HCT116 (cell line): Measurements from ENCODE around the gene WWOX. TPM values are rescaled to one million over a fixed set of nuclear protein-coding genes. Genes with fewer than 3 reads are reported as not detected.

Experiments
- ATAC-seq: fragments of 200-7000 bp; cut with Tn5 transposase; 2 replicates; pipeline ENCODE4 v1.9.1; 2020; ENCODE audit warnings: mild to moderate bottlenecking, moderate library complexity
- BruUV-seq: library from RNA; stranded (reverse); fragments of 400-500 nt; replicated peaks from 2 replicates; lab custom pipeline; 2021; lab: Mats Ljungman, UMichigan
- CTCF ChIA-PET: fragments of 300-600 bp; sonication (Branson Sonifier 250); formaldehyde crosslinking; loops from one replicate; lab custom pipeline; 2021; ENCODE audit warnings: antibody characterized with exemption; lab: Charles Lee
- POLR2A ChIA-PET: fragments of 300-600, 350-600 bp; sonication (Branson Sonifier 250); formaldehyde crosslinking; loops from one replicate; lab custom pipeline; 2021; ENCODE audit warnings: antibody characterized with exemption; lab: Charles Lee
- RAD21 ChIA-PET, 2 experiments: fragments of 300-600 bp; sonication (Branson Sonifier 250); formaldehyde crosslinking; loops; one replicate each; lab custom pipeline; 2023; ENCODE audit warnings: low total read pairs in 2 of 2; ENCODE audit not compliant: uncharacterized antibody in 2 of 2, unreplicated experiment in 2 of 2, low non-redundant PET in 1 of 2; lab: Charles Lee
- DNase-seq: peaks from one replicate; pipeline ENCODE4 v3.0.0-alpha.2; 2010; ENCODE audit warnings: low read depth, low spot score
- H2AFZ ChIP-seq: fragments of 200-600 bp; shearing (Covaris generic), sonication (generic); 2 replicates; pipeline ENCODE4 v1.6.1; 2017; ENCODE audit warnings: low read depth, mixed run types, mixed read lengths, antibody characterized with exemption, low read length; ENCODE audit not compliant: poor library complexity, severe bottlenecking
- H3K27ac ChIP-seq: 2 replicates; pipeline ENCODE4 v1.5.1; 2012; ENCODE audit warnings: low read depth, low read length
- H3K27me3 ChIP-seq: fragments of 200-600 bp; sonication (generic); 2 replicates; pipeline ENCODE4 v1.6.1; 2016; ENCODE audit warnings: mixed run types, low read length, mixed read lengths; ENCODE audit not compliant: insufficient read depth
- H3K36me3 ChIP-seq, 2 experiments: fragments of 200-500 bp in 1 of 2; fragments of 200-600 bp in 1 of 2; sonication (Bioruptor generic) in 1 of 2; sonication (generic) in 1 of 2; 2 replicates each; pipeline versions ENCODE4 v1.5.1 to v1.6.1; 2014 to 2016; ENCODE audit warnings: low read length in 2 of 2, inconsistent platforms in 1 of 2, mixed read lengths in 1 of 2, mixed run types in 1 of 2; ENCODE audit not compliant: insufficient read depth in 2 of 2, control insufficient read depth in 1 of 2
- H3K4me1 ChIP-seq, 2 experiments: fragments of 200-600 bp in 1 of 2; sonication (generic) in 1 of 2; 2 replicates each; pipeline versions ENCODE4 v1.5.1 to v1.6.1; 2012 to 2017; ENCODE audit warnings: low read length in 2 of 2, inconsistent platforms in 1 of 2, mild to moderate bottlenecking in 1 of 2, mixed read lengths in 1 of 2, mixed run types in 1 of 2, moderate library complexity in 1 of 2; ENCODE audit not compliant: insufficient read depth in 2 of 2, control insufficient read depth in 1 of 2
- H3K4me2 ChIP-seq: fragments of 200-600 bp; sonication (generic); 2 replicates; pipeline ENCODE4 v1.6.1; 2017; ENCODE audit warnings: mixed run types, low read length, mixed read lengths
- H3K4me3 ChIP-seq, 2 experiments: fragments of 200-600 bp in 1 of 2; sonication (generic) in 1 of 2; replicated peaks in 1 of 2; 2 replicates each; pipeline ENCODE4 v1.5.1; 2011 to 2016; ENCODE audit warnings: low read length in 2 of 2, control low read depth in 1 of 2, low read depth in 1 of 2, mild to moderate bottlenecking in 1 of 2, mixed read lengths in 1 of 2, mixed run types in 1 of 2
- H3K79me2 ChIP-seq: fragments of 200-600 bp; sonication (generic); 2 replicates; pipeline ENCODE4 v1.6.1; 2017; ENCODE audit warnings: mild to moderate bottlenecking, mixed run types, low read length, moderate library complexity, mixed read lengths; ENCODE audit not compliant: insufficient read depth
- H3K9ac ChIP-seq: fragments of 200-600 bp; sonication (generic); 2 replicates; pipeline ENCODE4 v1.6.1; 2016; ENCODE audit warnings: low read length, mixed read lengths
- H3K9me2 ChIP-seq: fragments of 200-600 bp; sonication (generic), shearing (Covaris generic); 2 replicates; pipeline ENCODE4 v1.6.1; 2017; ENCODE audit warnings: mixed run types, mild to moderate bottlenecking, moderate library complexity; ENCODE audit not compliant: insufficient read depth
- H3K9me3 ChIP-seq, 2 experiments: fragments of 200-500 bp in 1 of 2; fragments of 200-600 bp in 1 of 2; sonication (Bioruptor generic) in 1 of 2; sonication (generic) in 1 of 2; 2 replicates each; pipeline ENCODE4 v1.6.1; 2014 to 2017; ENCODE audit warnings: low read length in 2 of 2, mixed read lengths in 2 of 2, inconsistent platforms in 1 of 2, low read depth in 1 of 2, mild to moderate bottlenecking in 1 of 2, mixed run types in 1 of 2, moderate library complexity in 1 of 2; ENCODE audit not compliant: control insufficient read depth in 1 of 2, insufficient read depth in 1 of 2
- H4K20me1 ChIP-seq: fragments of 200-600 bp; sonication (generic), shearing (Covaris generic); 2 replicates; pipeline ENCODE4 v1.6.1; 2017; ENCODE audit warnings: mixed run types, mild to moderate bottlenecking, moderate library complexity; ENCODE audit not compliant: insufficient read depth
- CEBPB ChIP-seq: IDR thresholded peaks from 2 replicates; pipeline ENCODE4 v1.6.1; 2012; ENCODE audit warnings: low read depth
- CTCF ChIP-seq, 3 experiments: fragments of 200-600 bp in 1 of 3; sonication (generic) in 1 of 3; IDR thresholded peaks in 2 of 3; conservative IDR thresholded peaks in 1 of 3; 2 replicates each; pipeline ENCODE4 v1.5.1; 2012 to 2017; ENCODE audit warnings: low read depth in 2 of 3, low read length in 2 of 3, antibody characterized with exemption in 1 of 3, borderline replicate concordance in 1 of 3, control low read depth in 1 of 3, mild to moderate bottlenecking in 1 of 3, mixed read lengths in 1 of 3, mixed run types in 1 of 3, moderate library complexity in 1 of 3; ENCODE audit not compliant: insufficient read depth in 1 of 3
- EGR1 ChIP-seq: IDR thresholded peaks from 2 replicates; pipeline ENCODE4 v1.6.1; 2012; ENCODE audit warnings: low read depth
- ELF1 ChIP-seq: IDR thresholded peaks from 2 replicates; pipeline ENCODE4 v1.6.1; 2012; ENCODE audit warnings: low read depth, borderline replicate concordance
- EZH2 ChIP-seq: fragments of 200-600 bp; sonication (generic); IDR thresholded peaks from 2 replicates; pipeline ENCODE4 v1.6.1; 2017; ENCODE audit warnings: antibody characterized with exemption, mixed run types
- FOSL1 ChIP-seq: IDR thresholded peaks from 2 replicates; pipeline ENCODE4 v1.6.1; 2012; ENCODE audit warnings: low read depth
- JUND ChIP-seq: IDR thresholded peaks from 2 replicates; pipeline ENCODE4 v1.6.1; 2012
- POLR2A ChIP-seq: IDR thresholded peaks from 2 replicates; pipeline ENCODE4 v1.7.0; 2011; ENCODE audit warnings: borderline replicate concordance; ENCODE audit not compliant: insufficient read depth, insufficient read length; ENCODE audit errors: extremely low read depth
- POLR2AphosphoS5 ChIP-seq: IDR thresholded peaks from 2 replicates; pipeline ENCODE4 v1.6.1; 2011; ENCODE audit warnings: mild to moderate bottlenecking, low read depth, low read length, moderate library complexity
- REST ChIP-seq: IDR thresholded peaks from 2 replicates; pipeline ENCODE4 v1.6.1; 2012; ENCODE audit warnings: low read depth
- SIN3A ChIP-seq: IDR thresholded peaks from 2 replicates; pipeline ENCODE4 v1.6.1; 2012; ENCODE audit warnings: low read depth
- SP1 ChIP-seq: IDR thresholded peaks from 2 replicates; pipeline ENCODE4 v1.6.1; 2012; ENCODE audit warnings: low read depth
- SRF ChIP-seq: IDR thresholded peaks from 2 replicates; pipeline ENCODE4 v1.6.1; 2012; ENCODE audit warnings: low read depth
- TCF7L2 ChIP-seq: IDR thresholded peaks from 2 replicates; pipeline ENCODE4 v1.7.0; 2011; ENCODE audit warnings: borderline replicate concordance, inconsistent platforms; ENCODE audit not compliant: insufficient read depth, insufficient read length; ENCODE audit errors: extremely low read depth
- YY1 ChIP-seq: IDR thresholded peaks from 2 replicates; pipeline ENCODE4 v1.6.1; 2011; ENCODE audit warnings: low read length, low read depth, moderate library complexity, mild to moderate bottlenecking; ENCODE audit not compliant: insufficient replicate concordance; ENCODE audit errors: extremely low read depth
- intact Hi-C: fragments of 100-400 bp; cut with micrococcal nuclease; formaldehyde crosslinking; loops from 2 replicates; pipeline ENCODE4 v1.10.0; 2022
- total RNA-seq: library from RNA; stranded (reverse); gene quantifications from one replicate; pipeline ENCODE4 v1.2.1, GENCODE V29; 2021; ENCODE audit not compliant: unreplicated experiment
- TF ChIP-seq, protein P1 (sequence below): IDR thresholded peaks from 2 replicates; pipeline ENCODE4 v1.6.1; 2012
- TF ChIP-seq, protein P2 (sequence below): IDR thresholded peaks from 2 replicates; pipeline ENCODE4 v1.6.1; 2012

WWOX gene
- total RNA-seq, 1 experiment from 2014 or later: 13.7 TPM

DNA sequence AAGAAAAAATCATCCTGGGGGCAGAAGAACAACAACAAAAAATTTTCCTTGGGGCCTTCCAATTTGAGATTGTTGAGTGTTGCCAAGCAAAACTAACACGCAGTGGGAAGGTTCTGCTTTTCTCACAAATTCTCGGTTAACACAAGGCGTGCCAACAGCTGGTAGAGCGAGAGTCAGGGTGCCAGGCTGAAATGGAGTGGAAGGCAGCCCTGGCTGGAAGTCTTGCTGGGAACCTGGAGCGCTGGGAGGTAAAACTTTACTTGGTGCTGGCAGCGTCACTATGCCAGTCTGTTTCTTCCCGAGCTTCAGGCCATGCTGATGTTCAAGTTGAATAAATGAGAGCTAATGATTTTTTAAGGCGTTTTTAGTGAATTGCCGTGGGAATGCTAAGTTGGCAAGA is 189.4 kb downstream of the WWOX start (continued):
- TF ChIP-seq CTCF (IDR thresholded peaks at IDR 0.05 in 2 of 3, conservative IDR thresholded peaks at IDR 0.05 in 1 of 3; ENCODE audit: borderline replicate concordance in 1 of 3, insufficient read depth in 1 of 3, low read depth in 2 of 3, low read length in 2 of 3): no peak
- no peak for TF ChIP-seq EGR1
- TF ChIP-seq JUND: no peak
- no peak for TF ChIP-seq ELF1
- TF ChIP-seq SIN3A: no peak
- no peak for TF ChIP-seq POLR2AphosphoS5
- TF ChIP-seq CEBPB: no peak
- TF ChIP-seq SP1: no peak
- TF ChIP-seq, protein P1, sequence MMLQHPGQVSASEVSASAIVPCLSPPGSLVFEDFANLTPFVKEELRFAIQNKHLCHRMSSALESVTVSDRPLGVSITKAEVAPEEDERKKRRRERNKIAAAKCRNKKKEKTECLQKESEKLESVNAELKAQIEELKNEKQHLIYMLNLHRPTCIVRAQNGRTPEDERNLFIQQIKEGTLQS: no peak
- no peak for TF ChIP-seq POLR2A
- no peak for TF ChIP-seq FOSL1
- no peak for TF ChIP-seq YY1
- TF ChIP-seq, all 23 proteins: peak for 0

- Histone ChIP-seq H4K20me1 (no peaks in the 10 kb centered on the region), H3K36me3 (no peaks in the 10 kb centered on the region), H3K79me2 (no peaks in the 10 kb centered on the region), H3K9ac (no peak overlapping the region), H3K27me3 (no peaks in the 10 kb centered on the region), H3K27ac (no peak overlapping the region), H2AFZ (no peak overlapping the region), H3K4me1 (no peaks in the 10 kb centered on the region), H3K9me3 (no peaks in the 10 kb centered on the region), H3K4me2 (no peak overlapping the region), H3K9me2 (no peaks in the 10 kb centered on the region), H3K4me3 (no peak overlapping the region)
- RAD21 ChIA-PET: no interaction called here
- CTCF ChIA-PET: no interaction called here
- no TSS peak for BruUV-seq
- ATAC-seq: no peak
- no peak for DNase-seq
- intact Hi-C loops: no loop called here
- POLR2A ChIA-PET: no interaction called here
- no peak for TF ChIP-seq SIN3A
- TF ChIP-seq EGR1: no peak
- no peak for TF ChIP-seq SRF
- TF ChIP-seq, protein P2, sequence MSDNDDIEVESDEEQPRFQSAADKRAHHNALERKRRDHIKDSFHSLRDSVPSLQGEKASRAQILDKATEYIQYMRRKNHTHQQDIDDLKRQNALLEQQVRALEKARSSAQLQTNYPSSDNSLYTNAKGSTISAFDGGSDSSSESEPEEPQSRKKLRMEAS: no peak
- TF ChIP-seq EZH2: no peak
- no peak for TF ChIP-seq FOSL1
- TF ChIP-seq ELF1: no peak
- TF ChIP-seq JUND: no peak
- no peak for TF ChIP-seq CTCF (IDR thresholded peaks at IDR 0.05 in 2 of 3, conservative IDR thresholded peaks at IDR 0.05 in 1 of 3; ENCODE audit: borderline replicate concordance in 1 of 3, insufficient read depth in 1 of 3, low read depth in 2 of 3, low read length in 2 of 3)
- TF ChIP-seq CEBPB: no peak
- no peak for TF ChIP-seq REST
- no peak for TF ChIP-seq TCF7L2
- TF ChIP-seq, protein P1: no peak
These were observed 189.9 kb downstream of the WWOX start for GRCh38 chr16:78289373-78289772.
